Activated CD8-positive, alpha-beta T cell treated with anti-CD3 and anti-CD28 coated beads for 36 hours (primary cell): ENCODE results near the gene ARPC1B. TPM values are rescaled to one million over a fixed set of nuclear protein-coding genes. Genes with fewer than 3 reads are reported as not detected.
A peak's percentile ranks its signal among the peaks of the same experiment; 100 is the strongest.

Experiments
- ATAC-seq: fragments of 200-7000 bp; cut with Tn5 transposase; one replicate; pipeline ENCODE4 v1.10.0; 2021; ENCODE audit warnings: mild to moderate bottlenecking, moderate library complexity
- CTCF ChIA-PET: fragments of 350-600 bp; sonication (Branson Sonifier 250); formaldehyde crosslinking; loops from one replicate; lab custom pipeline; 2021; ENCODE audit warnings: antibody characterized with exemption; lab: Charles Lee
- POLR2A ChIA-PET: fragments of 350-600 bp; sonication (Branson Sonifier 250); formaldehyde crosslinking; loops from one replicate; lab custom pipeline; 2021; ENCODE audit warnings: antibody characterized with exemption; lab: Charles Lee
- DNase-seq: peaks from one replicate; pipeline ENCODE4 v3.0.0-alpha.2; 2020
- H3K27ac Mint-ChIP-seq: one replicate; pipeline ENCODE4 v1.8.0; 2021; ENCODE audit warnings: mild to moderate bottlenecking, mixed read lengths
- H3K27me3 Mint-ChIP-seq: one replicate; pipeline ENCODE4 v1.8.0; 2021; ENCODE audit warnings: mixed read lengths
- H3K36me3 Mint-ChIP-seq: one replicate; pipeline ENCODE4 v1.8.0; 2021; ENCODE audit warnings: low read depth, mixed read lengths
- H3K4me1 Mint-ChIP-seq: one replicate; pipeline ENCODE4 v1.8.0; 2021; ENCODE audit warnings: low read depth, mixed read lengths
- H3K4me3 Mint-ChIP-seq: one replicate; pipeline ENCODE4 v1.8.0; 2021; ENCODE audit warnings: mild to moderate bottlenecking, moderate library complexity, mixed read lengths
- H3K9me3 Mint-ChIP-seq: one replicate; pipeline ENCODE4 v1.8.0; 2021; ENCODE audit warnings: mixed read lengths
- intact Hi-C: fragments of 100-400 bp; cut with micrococcal nuclease; formaldehyde crosslinking; loops from one replicate; pipeline ENCODE4 v1.10.0; 2022
- total RNA-seq, 2 experiments: library from RNA; stranded (reverse); gene quantifications; one replicate each; pipeline ENCODE4 v1.2.3, GENCODE V29; 2021
- TF ChIP-seq, protein P1 (sequence below): fragments of 200-600 bp; IDR thresholded peaks from one replicate; pipeline ENCODE4 v1.8.0; 2022; ENCODE audit warnings: antibody characterized with exemption, mild to moderate bottlenecking

Gene ARPC1B
- total RNA-seq, 2 experiments from 2014 or later, result 304 to 307 TPM

DNA sequence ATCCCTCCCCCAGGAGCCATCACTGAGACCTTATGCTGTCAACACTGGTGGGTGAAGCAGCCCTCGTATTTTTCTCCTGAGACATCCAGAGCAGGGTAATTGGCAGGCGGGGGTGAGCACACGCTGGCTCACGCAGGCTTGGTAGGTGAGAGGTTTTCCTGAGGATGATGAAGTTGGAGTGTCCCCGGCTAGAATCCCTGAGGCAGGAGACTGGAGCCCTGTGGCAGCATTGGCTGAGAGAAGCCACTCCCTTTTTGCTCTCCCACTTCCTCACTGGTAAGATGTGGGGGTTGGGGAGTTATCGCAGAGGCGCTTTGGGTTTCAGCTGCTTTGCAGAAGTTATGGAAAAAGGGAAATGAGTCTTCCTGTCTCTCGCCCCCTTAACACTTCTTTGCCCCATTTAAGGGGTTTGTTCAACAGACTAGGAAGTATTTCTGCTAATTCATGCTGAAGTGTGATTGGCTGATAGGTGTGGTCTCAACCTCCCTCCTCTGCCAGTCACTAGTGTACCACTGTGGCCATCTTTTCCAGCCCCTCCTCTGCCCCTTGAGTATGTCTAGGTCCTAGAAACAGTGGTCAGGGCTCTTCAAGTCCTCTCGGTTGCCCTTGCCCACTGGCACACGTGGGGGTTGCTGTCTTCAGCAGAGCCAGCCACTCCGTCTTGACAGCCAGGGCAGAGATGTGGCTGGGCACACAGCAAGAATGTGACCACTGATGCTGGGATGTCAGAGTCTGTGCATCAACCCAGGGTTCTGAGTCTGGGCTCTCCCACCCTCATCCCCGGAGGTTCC lies 5.7 kb downstream of the ARPC1B start:
- POLR2A ChIA-PET, result interaction anchor here (0.5 to 2.8 kb wide), 9 partner anchors 8 to 120 kb away, joined by 3 to 15 read pairs (median 6); partner anchors contain the start of genes BUD31, CPSF4, PDAP1 and PTCD1
- CTCF ChIA-PET, result interaction anchor here (0.7 to 1.8 kb wide), 3 partner anchors 12 to 28 kb away, joined by 3 to 5 read pairs (median 4); partner anchors contain the start of genes BUD31 and PDAP1
- DNase-seq (peak; percentile 58), ATAC-seq (peak; percentile 32)
- Mint-ChIP-seq H3K4me3 (peak overlapping the region; percentile 75), H3K9me3 (no peaks in the 10 kb centered on the region), H3K27ac (peak overlapping the region; percentile 93), H3K27me3 (no peaks in the 10 kb centered on the region), H3K4me1 (peaks cover 56% of the 10 kb centered on the region), H3K36me3 (peaks cover 55% of the 10 kb centered on the region)
- intact Hi-C loops, result no loop called here
- TF ChIP-seq, protein P1, sequence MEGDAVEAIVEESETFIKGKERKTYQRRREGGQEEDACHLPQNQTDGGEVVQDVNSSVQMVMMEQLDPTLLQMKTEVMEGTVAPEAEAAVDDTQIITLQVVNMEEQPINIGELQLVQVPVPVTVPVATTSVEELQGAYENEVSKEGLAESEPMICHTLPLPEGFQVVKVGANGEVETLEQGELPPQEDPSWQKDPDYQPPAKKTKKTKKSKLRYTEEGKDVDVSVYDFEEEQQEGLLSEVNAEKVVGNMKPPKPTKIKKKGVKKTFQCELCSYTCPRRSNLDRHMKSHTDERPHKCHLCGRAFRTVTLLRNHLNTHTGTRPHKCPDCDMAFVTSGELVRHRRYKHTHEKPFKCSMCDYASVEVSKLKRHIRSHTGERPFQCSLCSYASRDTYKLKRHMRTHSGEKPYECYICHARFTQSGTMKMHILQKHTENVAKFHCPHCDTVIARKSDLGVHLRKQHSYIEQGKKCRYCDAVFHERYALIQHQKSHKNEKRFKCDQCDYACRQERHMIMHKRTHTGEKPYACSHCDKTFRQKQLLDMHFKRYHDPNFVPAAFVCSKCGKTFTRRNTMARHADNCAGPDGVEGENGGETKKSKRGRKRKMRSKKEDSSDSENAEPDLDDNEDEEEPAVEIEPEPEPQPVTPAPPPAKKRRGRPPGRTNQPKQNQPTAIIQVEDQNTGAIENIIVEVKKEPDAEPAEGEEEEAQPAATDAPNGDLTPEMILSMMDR, result no peak

DNA sequence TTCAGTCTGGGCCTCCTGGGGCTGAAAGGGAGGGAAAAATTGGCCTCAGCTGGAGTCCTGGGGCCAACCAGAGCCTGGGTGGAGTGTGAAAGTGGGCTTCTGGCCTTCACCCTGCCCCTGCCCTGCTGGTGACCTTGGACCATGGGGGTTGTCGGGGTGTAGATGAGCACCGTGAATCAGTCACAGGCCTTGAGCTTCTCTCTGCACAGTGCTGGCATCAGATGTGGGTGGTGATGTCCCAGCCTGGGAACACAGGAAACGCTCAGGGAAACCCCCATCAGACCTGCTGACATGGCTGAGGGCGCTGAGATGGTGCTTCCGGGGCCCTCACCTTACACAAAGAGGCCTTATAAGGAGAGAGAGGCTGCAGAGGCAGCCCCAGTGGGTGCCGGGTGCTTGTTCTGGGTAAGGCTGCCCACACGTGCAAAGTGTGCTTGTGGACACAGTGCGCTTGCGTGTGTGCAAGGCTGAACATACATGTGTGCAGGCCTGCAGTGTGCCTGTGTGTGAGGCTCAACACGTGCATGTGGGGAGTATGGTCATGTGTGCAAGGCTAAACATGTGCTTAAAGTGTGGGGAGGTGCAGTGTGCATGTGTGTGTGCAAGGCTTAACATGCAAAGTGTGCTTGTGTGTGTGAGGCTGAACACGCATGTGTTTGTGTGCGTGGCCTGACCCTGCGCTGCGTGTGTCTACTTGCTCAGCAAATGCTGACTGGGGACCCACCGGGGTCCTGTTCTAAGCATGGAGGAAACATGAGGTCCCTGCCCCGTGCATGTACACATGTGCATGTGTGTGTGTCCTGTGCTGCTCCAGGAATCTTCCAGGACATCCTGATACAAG lies 6.5 kb downstream of the ARPC1B start:
- TF ChIP-seq, protein P1, result no peak
- CTCF ChIA-PET, result interaction anchor here (0.7 to 1.1 kb wide), 2 partner anchors 12 to 28 kb away, joined by 3 to 4 read pairs; partner anchors contain the start of genes BUD31 and PDAP1
- peaks cover 53% of the 10 kb centered on the region for H3K36me3 Mint-ChIP-seq
- POLR2A ChIA-PET, result interaction anchor here (0.5 to 2.8 kb wide), 8 partner anchors 8 to 119 kb away, joined by 3 to 15 read pairs (median 4); partner anchors contain the start of genes BUD31, CPSF4, PDAP1 and PTCD1
- H3K27ac Mint-ChIP-seq, result peak overlapping the region; percentile 93
- DNase-seq (peak; percentile 97), ATAC-seq (peak; percentile 90)
- H3K27me3 Mint-ChIP-seq, result no peaks in the 10 kb centered on the region
- peaks cover 61% of the 10 kb centered on the region for H3K4me1 Mint-ChIP-seq
- no peaks in the 10 kb centered on the region for H3K9me3 Mint-ChIP-seq
- peak overlapping the region; percentile 75 for H3K4me3 Mint-ChIP-seq
- intact Hi-C loops, result no loop called here

DNA sequence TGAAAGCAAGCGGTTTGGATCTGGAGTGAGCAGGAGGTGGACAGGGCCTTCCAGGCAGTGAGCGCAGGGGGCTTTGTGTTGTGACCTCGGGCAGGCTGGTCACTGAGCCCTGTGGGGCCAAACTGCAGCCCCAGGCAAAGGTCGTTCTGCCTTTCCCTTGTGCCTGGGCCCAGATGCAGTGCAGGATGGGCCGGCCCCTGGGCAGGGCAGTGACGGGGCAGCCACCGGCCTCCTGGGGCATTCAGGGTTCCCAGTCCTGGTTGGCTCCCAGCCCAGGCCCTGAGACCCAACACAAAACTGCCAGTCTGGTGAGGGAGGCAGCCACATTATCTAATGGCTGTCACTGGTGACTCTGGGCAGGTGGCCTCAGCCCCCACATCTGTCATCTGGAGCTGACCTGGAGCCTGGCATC lies 7.1 kb downstream of the ARPC1B start:
- intact Hi-C loops, result no loop called here
- Mint-ChIP-seq H3K36me3 (peaks cover 51% of the 10 kb centered on the region), H3K4me1 (peaks cover 65% of the 10 kb centered on the region), H3K4me3 (peak overlapping the region; percentile 75), H3K27me3 (no peaks in the 10 kb centered on the region), H3K9me3 (no peaks in the 10 kb centered on the region), H3K27ac (peak overlapping the region; percentile 93)
- ChIA-PET CTCF (no interaction called here), POLR2A (interaction anchor here (0.8 to 1.5 kb wide), 2 partner anchors 11 to 13 kb away, joined by 4 to 5 read pairs; no protein-coding TSS in a partner anchor)
- ATAC-seq, result no peak
- TF ChIP-seq, protein P1, result no peak
- DNase-seq, result no peak

DNA sequence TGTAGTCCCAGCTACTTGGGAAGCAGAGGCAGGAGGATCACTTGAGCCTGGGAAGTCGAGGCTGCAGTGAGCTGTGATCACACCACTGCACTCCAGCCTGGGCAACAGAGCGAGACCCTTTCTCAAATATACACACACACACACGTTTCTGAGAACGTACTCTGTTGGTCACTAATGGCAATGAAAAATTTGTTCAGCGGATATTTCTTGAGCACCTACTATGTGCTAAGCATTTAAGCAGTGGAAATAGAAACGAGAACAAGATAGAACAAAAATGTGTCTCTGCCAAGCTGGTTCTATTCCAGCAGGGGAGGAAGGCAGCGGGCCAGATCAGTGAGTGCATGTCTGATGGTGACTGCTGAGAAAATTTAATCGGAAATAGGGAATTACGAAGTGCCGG lies 8.7 kb downstream of the ARPC1B start:
- ChIA-PET POLR2A (interaction anchor here (1.4 to 1.5 kb wide), 2 partner anchors 9 to 25 kb away, joined by 5 to 6 read pairs; partner anchors contain the start of gene PDAP1), CTCF (interaction anchor here (1.3 kb wide), 1 partner anchor 24 kb away, joined by 3 read pairs; no protein-coding TSS in a partner anchor)
- no peak for DNase-seq

More for the DNA sequence above, 8.7 kb downstream of the ARPC1B start:
- no peaks in the 10 kb centered on the region for H3K9me3 Mint-ChIP-seq
- H3K4me3 Mint-ChIP-seq, result no peak overlapping the region
- H3K36me3 Mint-ChIP-seq, result peaks cover 52% of the 10 kb centered on the region
- peak overlapping the region; percentile 89 for H3K27ac Mint-ChIP-seq
- TF ChIP-seq, protein P1, result no peak
- H3K4me1 Mint-ChIP-seq, result peaks cover 56% of the 10 kb centered on the region
- no peak for ATAC-seq
- no peaks in the 10 kb centered on the region for H3K27me3 Mint-ChIP-seq
- intact Hi-C loops, result no loop called here
